Ascending aorta (tissue), 2 donors: ENCODE data around the gene NMUR2. TPM values are rescaled to one million over a fixed set of nuclear protein-coding genes. Genes with fewer than 3 reads are reported as not detected.

ENCODE experiments used
- DNase-seq, 2 donors: peaks; one replicate each; pipeline ENCODE4 v3.0.0-alpha.2; 2019; ENCODE audit warnings: low spot score in 2 of 2
- H3K27ac ChIP-seq, 2 donors: fragments of 200-600 bp; sonication (generic); one replicate each; pipeline ENCODE4 v1.5.1; 2016 to 2017; ENCODE audit warnings: mild to moderate bottlenecking in 1 of 2
- H3K27me3 ChIP-seq: fragments of 200-600 bp; sonication (generic); one replicate; pipeline ENCODE4 v1.5.1; 2017
- H3K36me3 ChIP-seq, 2 donors: fragments of 200-600 bp; sonication (generic); one replicate each; pipeline ENCODE4 v1.5.1; 2016
- H3K4me1 ChIP-seq, 2 donors: fragments of 200-600 bp; sonication (generic); one replicate each; pipeline ENCODE4 v1.5.1; 2016 to 2017; ENCODE audit warnings: mild to moderate bottlenecking in 1 of 2
- H3K4me3 ChIP-seq, 2 donors: fragments of 200-600 bp; sonication (generic); one replicate each; pipeline ENCODE4 v1.5.1; 2016 to 2017; ENCODE audit warnings: mild to moderate bottlenecking in 1 of 2
- H3K9me3 ChIP-seq, 2 donors: fragments of 200-600 bp; sonication (generic); one replicate each; pipeline ENCODE4 v1.5.1; 2016
- CTCF ChIP-seq, 3 experiments: fragments of 200-600 bp in 2 of 3; fragments of 450-650 bp in 1 of 3; sonication (generic) in 2 of 3; IDR thresholded peaks; one replicate each; pipeline ENCODE4 v1.5.1; 2016 to 2019; ENCODE audit warnings: antibody characterized with exemption in 3 of 3, mild to moderate bottlenecking in 1 of 3, moderate library complexity in 1 of 3
- intact Hi-C: fragments of 100-400 bp; cut with DNase I; formaldehyde crosslinking; loops from one replicate; pipeline ENCODE4 v1.15.1; 2023
- total RNA-seq: library from RNA; depleted of rRNA; stranded (reverse); fragments of >200 nt; gene quantifications from one replicate; pipeline ENCODE4 v1.1.0, GENCODE V29; 2016

Gene NMUR2
- total RNA-seq, 1 donor from 2014 or later, result not detected

DNA sequence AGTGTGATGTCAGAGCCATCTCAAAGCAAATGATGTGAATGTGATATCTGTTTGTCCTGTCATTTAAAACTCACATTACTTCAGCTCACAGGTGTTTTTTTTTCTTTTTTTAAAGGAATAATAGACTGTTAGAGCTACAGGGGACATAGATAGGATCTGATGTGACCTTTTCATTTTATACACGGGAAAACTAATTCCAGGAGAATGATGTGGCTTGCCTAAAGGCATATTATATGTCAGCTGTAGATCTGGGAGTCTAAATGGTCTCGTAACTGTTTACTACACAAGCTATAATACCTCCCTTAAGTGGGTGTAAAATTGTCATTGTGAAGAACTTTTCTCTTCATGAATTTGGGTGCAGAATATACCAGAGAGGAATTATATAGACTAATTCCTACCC lies 2.0 kb downstream of the NMUR2 start:
- TF ChIP-seq CTCF (IDR thresholded peaks at IDR 0.05), result no peak
- Histone ChIP-seq H3K4me1 (no peaks in the 10 kb centered on the region), H3K27me3 (no peaks in the 10 kb centered on the region), H3K4me3 (no peak overlapping the region), H3K36me3 (no peaks in the 10 kb centered on the region), H3K9me3 (no peaks in the 10 kb centered on the region), H3K27ac (no peak overlapping the region)
- no peak for DNase-seq
- intact Hi-C loops, result no loop called here

- DNase-seq, result no peak
- H3K9me3 ChIP-seq, result no peaks in the 10 kb centered on the region
- no peaks in the 10 kb centered on the region for H3K36me3 ChIP-seq
- no peak for TF ChIP-seq CTCF (IDR thresholded peaks at IDR 0.05)
- no peak overlapping the region for H3K27ac ChIP-seq
- intact Hi-C loops, result no loop called here
- H3K27me3 ChIP-seq, result no peaks in the 10 kb centered on the region
- H3K4me1 ChIP-seq, result no peaks in the 10 kb centered on the region
- H3K4me3 ChIP-seq, result no peak overlapping the region
Measured at GRCh38 chr5:152400846-152401245, 4.2 kb downstream of the NMUR2 start.

DNA sequence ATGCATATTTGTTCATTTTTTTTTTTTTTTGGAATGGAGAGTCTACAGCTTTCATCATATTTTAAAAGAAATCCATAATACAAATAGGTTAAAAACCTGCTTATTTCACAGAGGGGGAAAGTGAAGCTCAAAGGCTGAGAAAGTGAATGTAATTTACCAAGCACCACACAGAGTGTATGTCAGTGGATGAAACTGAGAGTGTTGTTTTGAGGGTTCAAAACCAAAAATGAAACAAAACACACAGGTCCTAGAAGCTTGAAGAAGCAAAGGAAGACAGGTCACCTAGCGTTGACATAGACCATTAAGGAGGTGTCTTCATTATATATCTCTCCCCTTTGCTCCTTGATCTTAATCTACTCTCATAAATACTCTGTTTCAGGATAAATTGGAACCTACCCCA lies 7.5 kb downstream of the NMUR2 start:
- Histone ChIP-seq H3K27ac (no peak overlapping the region), H3K36me3 (no peaks in the 10 kb centered on the region), H3K4me3 (no peak overlapping the region), H3K4me1 (no peaks in the 10 kb centered on the region), H3K27me3 (no peaks in the 10 kb centered on the region), H3K9me3 (no peaks in the 10 kb centered on the region)
- no peak for DNase-seq
- TF ChIP-seq CTCF (IDR thresholded peaks at IDR 0.05), result no peak
- intact Hi-C loops, result no loop called here

DNA sequence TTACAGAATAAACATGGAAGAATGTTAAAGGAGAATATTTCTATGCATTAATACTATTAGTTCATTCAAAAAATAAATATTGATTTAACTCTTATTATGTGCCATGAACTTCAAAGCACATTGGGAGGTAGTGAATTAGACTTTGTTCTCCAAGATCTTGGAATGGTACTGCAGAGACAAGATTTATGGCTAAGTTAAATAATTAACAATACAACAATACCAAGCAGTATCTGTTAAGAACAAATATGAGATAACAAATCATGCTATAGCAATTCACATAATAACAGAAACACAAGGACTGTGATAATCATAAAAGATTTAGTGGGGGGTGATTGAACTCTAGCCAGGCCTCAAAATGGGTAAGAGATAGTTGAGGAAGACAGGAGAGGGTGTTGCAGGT lies 11.6 kb downstream of the NMUR2 start:
- no peak for TF ChIP-seq CTCF (IDR thresholded peaks at IDR 0.05)
- H3K4me3 ChIP-seq, result no peak overlapping the region
- no peaks in the 10 kb centered on the region for H3K4me1 ChIP-seq
- H3K27me3 ChIP-seq, result no peaks in the 10 kb centered on the region
- intact Hi-C loops, result no loop called here
- no peak for DNase-seq
- H3K27ac ChIP-seq, result no peak overlapping the region
- H3K36me3 ChIP-seq, result no peaks in the 10 kb centered on the region
- peaks cover 0 to 7% of the 10 kb centered on the region in 2 donors for H3K9me3 ChIP-seq

GRCh38 chr5:152389208-152389849 lies 15.8 kb downstream of the NMUR2 start:
- H3K4me3 ChIP-seq, result no peak overlapping the region
- H3K27ac ChIP-seq, result no peak overlapping the region
- TF ChIP-seq CTCF (IDR thresholded peaks at IDR 0.05), result no peak
- intact Hi-C loops, result no loop called here
- H3K9me3 ChIP-seq, result peaks cover 0 to 7% of the 10 kb centered on the region in 2 donors
- no peaks in the 10 kb centered on the region for H3K36me3 ChIP-seq
- H3K4me1 ChIP-seq, result no peaks in the 10 kb centered on the region
- no peak for DNase-seq
- no peaks in the 10 kb centered on the region for H3K27me3 ChIP-seq

- DNase-seq, result no peak
- TF ChIP-seq CTCF (IDR thresholded peaks at IDR 0.05), result no peak
- Histone ChIP-seq H3K4me3 (no peak overlapping the region), H3K27ac (no peak overlapping the region), H3K36me3 (no peaks in the 10 kb centered on the region), H3K27me3 (no peaks in the 10 kb centered on the region), H3K9me3 (peaks cover 0 to 7% of the 10 kb centered on the region in 2 donors), H3K4me1 (no peaks in the 10 kb centered on the region)
- intact Hi-C loops, result no loop called here
Measured at GRCh38 chr5:152388610-152389009, 16.5 kb downstream of the NMUR2 start.
